Suprapubic skin (tissue), 4 donors: ENCODE results near the gene MAD1L1.

Experiments used
- CTCF ChIP-seq, 2 donors: fragments of 200-600 bp in 1 of 2; fragments of 450-650 bp in 1 of 2; sonication (generic) in 1 of 2; IDR thresholded peaks; one replicate each; pipeline ENCODE4 v1.5.1; 2016 to 2019; ENCODE audit warnings: antibody characterized with exemption in 2 of 2, mild to moderate bottlenecking in 1 of 2, moderate library complexity in 1 of 2
- POLR2A ChIP-seq, 2 donors: fragments of 450-650 bp; IDR thresholded peaks; one replicate each; pipeline ENCODE4 v1.6.1; 2017; ENCODE audit warnings: antibody characterized with exemption in 2 of 2, mild to moderate bottlenecking in 2 of 2, moderate library complexity in 2 of 2
- POLR2AphosphoS5 ChIP-seq, 3 donors: sonication (generic); formaldehyde crosslinking; IDR thresholded peaks; one replicate each; pipeline ENCODE4 v1.6.1; 2017; ENCODE audit warnings: antibody characterized with exemption in 3 of 3

GRCh38 chr7:2141651-2142050 lies 91.1 kb downstream of the MAD1L1 start:
- no peak for TF ChIP-seq CTCF (IDR thresholded peaks at IDR 0.05)
- no peak for TF ChIP-seq POLR2A (IDR thresholded peaks at IDR 0.05)
- no peak for TF ChIP-seq POLR2AphosphoS5 (IDR thresholded peaks at IDR 0.05)
